Progenitor cell of endocrine pancreas (in vitro differentiated cells): ENCODE measurements around the gene PRM1. TPM values are rescaled to one million over a fixed set of nuclear protein-coding genes. Genes with fewer than 3 reads are reported as not detected.

Source experiments
- DNase-seq: peaks from one replicate; pipeline ENCODE4 v3.0.0; 2021; ENCODE audit warnings: low spot score; ENCODE audit not compliant: unreplicated experiment
- H3K27ac Mint-ChIP-seq: 2 replicates; pipeline ENCODE4 v1.8.0; 2021; ENCODE audit warnings: mild to moderate bottlenecking, moderate library complexity, mixed read lengths
- H3K27me3 Mint-ChIP-seq: 2 replicates; pipeline ENCODE4 v1.8.0; 2021; ENCODE audit warnings: mixed read lengths
- H3K36me3 Mint-ChIP-seq: 2 replicates; pipeline ENCODE4 v1.8.0; 2022; ENCODE audit warnings: mixed read lengths; ENCODE audit not compliant: insufficient read depth
- H3K4me1 Mint-ChIP-seq: 2 replicates; pipeline ENCODE4 v1.8.0; 2021; ENCODE audit warnings: low read depth, mixed read lengths
- H3K4me3 Mint-ChIP-seq: 2 replicates; pipeline ENCODE4 v1.8.0; 2021; ENCODE audit warnings: low read depth, mild to moderate bottlenecking, moderate library complexity, mixed read lengths
- H3K9me3 Mint-ChIP-seq: 2 replicates; pipeline ENCODE4 v1.8.0; 2021; ENCODE audit warnings: low read depth, mixed read lengths
- CTCF ChIP-seq: fragments of 200-600 bp; sonication (generic); IDR thresholded peaks from one replicate; pipeline ENCODE4 v1.5.0; 2021; ENCODE audit warnings: antibody characterized with exemption, mild to moderate bottlenecking; ENCODE audit not compliant: unreplicated experiment
- total RNA-seq: library from RNA; stranded (reverse); gene quantifications from 2 replicates; pipeline ENCODE4 v1.2.1, GENCODE V29; 2021

The PRM1 gene
- total RNA-seq, 1 donor from 2014 or later = not detected

- no peaks in the 10 kb centered on the region for H3K9me3 Mint-ChIP-seq
- peaks cover 13% of the 10 kb centered on the region for H3K4me1 Mint-ChIP-seq
- DNase-seq = no peak
- no peak for TF ChIP-seq CTCF
- no peak overlapping the region for H3K4me3 Mint-ChIP-seq
- H3K27me3 Mint-ChIP-seq = peaks cover 12% of the 10 kb centered on the region
- H3K36me3 Mint-ChIP-seq = no peaks in the 10 kb centered on the region
- H3K27ac Mint-ChIP-seq = no peak overlapping the region
Measured at GRCh38 chr16:11313493-11314308, 32.6 kb upstream of the PRM1 start.

GRCh38 chr16:11312718-11313492 is 31.8 kb upstream of the PRM1 start:
- Mint-ChIP-seq H3K4me3 (no peak overlapping the region), H3K4me1 (peaks cover 13% of the 10 kb centered on the region), H3K27me3 (peaks cover 14% of the 10 kb centered on the region), H3K36me3 (no peaks in the 10 kb centered on the region), H3K9me3 (no peaks in the 10 kb centered on the region), H3K27ac (peak overlapping the region; percentile 13)
- DNase-seq = no peak
- no peak for TF ChIP-seq CTCF

- no peaks in the 10 kb centered on the region for H3K36me3 Mint-ChIP-seq
- no peaks in the 10 kb centered on the region for H3K9me3 Mint-ChIP-seq
- H3K27ac Mint-ChIP-seq = no peak overlapping the region
- no peak overlapping the region for H3K4me3 Mint-ChIP-seq
- peaks cover 12% of the 10 kb centered on the region for H3K4me1 Mint-ChIP-seq
- no peak for TF ChIP-seq CTCF
- peaks cover 7% of the 10 kb centered on the region for H3K27me3 Mint-ChIP-seq
- DNase-seq = no peak
Measured at GRCh38 chr16:11310997-11311561, 29.9 kb upstream of the PRM1 start.

GRCh38 chr16:11310634-11310977 is 29.5 kb upstream of the PRM1 start:
- no peak for TF ChIP-seq CTCF
- peaks cover 10% of the 10 kb centered on the region for H3K4me1 Mint-ChIP-seq
- peaks cover 5% of the 10 kb centered on the region for H3K27me3 Mint-ChIP-seq
- no peaks in the 10 kb centered on the region for H3K9me3 Mint-ChIP-seq
- H3K4me3 Mint-ChIP-seq = no peak overlapping the region
- DNase-seq = no peak
- H3K36me3 Mint-ChIP-seq = no peaks in the 10 kb centered on the region
- H3K27ac Mint-ChIP-seq = no peak overlapping the region

GRCh38 chr16:11309895-11310633 is 28.9 kb upstream of the PRM1 start:
- H3K27ac Mint-ChIP-seq = peak overlapping the region; percentile 11
- H3K27me3 Mint-ChIP-seq = peaks cover 5% of the 10 kb centered on the region
- TF ChIP-seq CTCF = no peak
- DNase-seq = no peak
- no peak overlapping the region for H3K4me3 Mint-ChIP-seq
- H3K4me1 Mint-ChIP-seq = peaks cover 10% of the 10 kb centered on the region
- H3K36me3 Mint-ChIP-seq = no peaks in the 10 kb centered on the region
- H3K9me3 Mint-ChIP-seq = no peaks in the 10 kb centered on the region
